ENCODE measurements around the gene CLDN9.

CLDN9 gene, protein sequence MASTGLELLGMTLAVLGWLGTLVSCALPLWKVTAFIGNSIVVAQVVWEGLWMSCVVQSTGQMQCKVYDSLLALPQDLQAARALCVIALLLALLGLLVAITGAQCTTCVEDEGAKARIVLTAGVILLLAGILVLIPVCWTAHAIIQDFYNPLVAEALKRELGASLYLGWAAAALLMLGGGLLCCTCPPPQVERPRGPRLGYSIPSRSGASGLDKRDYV

DNA sequence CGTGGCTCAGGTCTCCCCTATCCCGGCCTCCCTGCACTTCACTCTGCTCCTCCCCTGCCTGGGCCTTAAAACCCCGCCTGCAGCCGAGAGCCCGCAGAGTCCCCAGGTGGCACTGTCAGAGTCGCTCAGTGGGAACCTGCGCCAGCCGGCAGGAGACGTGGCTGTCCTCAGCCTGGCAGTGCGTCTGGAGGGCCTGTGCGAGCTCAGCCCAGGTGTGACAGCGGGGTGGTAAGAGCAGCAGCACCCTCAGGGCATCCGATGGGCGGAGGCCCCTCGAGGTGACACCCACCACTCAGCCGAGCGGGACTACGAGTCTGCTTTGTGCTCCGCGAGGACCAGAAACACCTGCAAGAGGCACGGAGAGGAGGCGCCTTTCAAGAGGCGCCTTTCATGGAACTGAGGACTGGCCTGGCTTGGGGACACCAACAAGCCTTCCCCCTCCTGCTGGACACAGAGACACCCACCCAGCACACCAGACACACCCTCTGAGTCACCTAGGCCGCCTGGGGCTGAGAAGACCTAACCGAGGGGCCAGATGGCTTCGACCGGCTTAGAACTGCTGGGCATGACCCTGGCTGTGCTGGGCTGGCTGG, at the start of gene CLDN9:
Gene CLDN9, plus strand, starts transcription at position 96 of the 593 bp plus-strand sequence. Its CDS starts 440 bp downstream, at position 536.
- Histone ChIP-seq H3K9ac (ENCODE audit: insufficient read length, low read depth) (peak within 1 kb of the TSS; percentile 54), H3K27me3 (ENCODE audit: insufficient read depth, insufficient read length) (peaks cover 20% of the 10 kb centered on the region), H3K36me3 (ENCODE audit: insufficient read depth, insufficient read length, low read length) (peaks cover 35% of the 10 kb centered on the region), H3K9me3 (ENCODE audit: insufficient read depth, low read length) (no peaks in the 10 kb centered on the region), H3K4me3 (ENCODE audit: insufficient read length, low read depth) (no peak within 1 kb of the TSS), H3K4me1 (ENCODE audit: insufficient read depth, insufficient read length) (peaks cover 25% of the 10 kb centered on the region)
- DNase-seq (ENCODE audit: low read depth, low spot score), result no peak
- TF ChIP-seq SUZ12 (IDR thresholded peaks at IDR 0.05; ENCODE audit: extremely low read depth, insufficient read depth, insufficient read length) (no peak), YY1 (IDR thresholded peaks at IDR 0.05; ENCODE audit: insufficient read depth, insufficient read length) (no peak), ZNF274 (IDR thresholded peaks at IDR 0.05; ENCODE audit: low read depth, low read length) (no peak)

DNA sequence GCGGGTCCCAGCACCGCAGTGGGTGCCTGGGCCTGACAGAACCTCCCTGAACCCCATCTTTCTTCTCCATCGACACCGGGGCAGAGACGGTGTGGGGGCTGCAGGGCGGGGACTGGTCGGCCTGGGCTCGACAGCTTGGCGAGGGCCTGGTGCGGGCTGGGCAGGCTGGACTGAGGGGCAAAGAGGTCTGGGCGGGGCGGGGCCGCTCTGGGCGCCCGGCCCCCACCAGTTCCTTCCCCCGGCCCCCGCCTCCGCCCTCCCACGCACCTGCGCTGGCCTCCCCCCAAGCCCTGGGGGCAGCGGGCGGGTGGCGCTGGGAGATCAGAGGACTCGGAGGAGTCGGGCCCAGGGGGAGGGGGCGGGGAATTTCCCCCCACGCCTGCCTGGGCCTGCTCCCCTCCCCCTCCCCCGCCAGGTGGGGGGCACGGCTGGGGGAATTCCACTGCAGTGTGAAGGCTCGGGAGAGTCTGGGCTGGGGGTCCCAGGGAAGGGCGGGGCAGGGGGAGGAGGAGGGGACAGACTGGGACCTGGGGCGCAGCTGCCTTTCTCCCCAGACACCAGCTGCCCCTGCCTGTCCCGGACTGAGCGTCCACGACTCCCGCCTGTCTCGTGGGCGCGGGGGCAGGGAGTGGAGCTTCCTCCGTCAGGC, 49.5 kb upstream of the CLDN9 start:
- H3K9ac ChIP-seq (ENCODE audit: insufficient read length, low read depth), result peak overlapping the region; percentile 94
- H3K4me1 ChIP-seq (ENCODE audit: insufficient read depth, insufficient read length), result peaks cover 21% of the 10 kb centered on the region
- H3K4me3 ChIP-seq (ENCODE audit: insufficient read length, low read depth), result peak overlapping the region; percentile 90
- DNase-seq (ENCODE audit: low read depth, low spot score), result no peak
- no peaks in the 10 kb centered on the region for H3K9me3 ChIP-seq (ENCODE audit: insufficient read depth, low read length)
- H3K27me3 ChIP-seq (ENCODE audit: insufficient read depth, insufficient read length), result no peaks in the 10 kb centered on the region
- peaks cover 18% of the 10 kb centered on the region for H3K36me3 ChIP-seq (ENCODE audit: insufficient read depth, insufficient read length, low read length)
- TF ChIP-seq SUZ12 (IDR thresholded peaks at IDR 0.05; ENCODE audit: extremely low read depth, insufficient read depth, insufficient read length) (no peak), ZNF274 (IDR thresholded peaks at IDR 0.05; ENCODE audit: low read depth, low read length) (no peak), YY1 (IDR thresholded peaks at IDR 0.05; ENCODE audit: insufficient read depth, insufficient read length) (no peak)

DNA sequence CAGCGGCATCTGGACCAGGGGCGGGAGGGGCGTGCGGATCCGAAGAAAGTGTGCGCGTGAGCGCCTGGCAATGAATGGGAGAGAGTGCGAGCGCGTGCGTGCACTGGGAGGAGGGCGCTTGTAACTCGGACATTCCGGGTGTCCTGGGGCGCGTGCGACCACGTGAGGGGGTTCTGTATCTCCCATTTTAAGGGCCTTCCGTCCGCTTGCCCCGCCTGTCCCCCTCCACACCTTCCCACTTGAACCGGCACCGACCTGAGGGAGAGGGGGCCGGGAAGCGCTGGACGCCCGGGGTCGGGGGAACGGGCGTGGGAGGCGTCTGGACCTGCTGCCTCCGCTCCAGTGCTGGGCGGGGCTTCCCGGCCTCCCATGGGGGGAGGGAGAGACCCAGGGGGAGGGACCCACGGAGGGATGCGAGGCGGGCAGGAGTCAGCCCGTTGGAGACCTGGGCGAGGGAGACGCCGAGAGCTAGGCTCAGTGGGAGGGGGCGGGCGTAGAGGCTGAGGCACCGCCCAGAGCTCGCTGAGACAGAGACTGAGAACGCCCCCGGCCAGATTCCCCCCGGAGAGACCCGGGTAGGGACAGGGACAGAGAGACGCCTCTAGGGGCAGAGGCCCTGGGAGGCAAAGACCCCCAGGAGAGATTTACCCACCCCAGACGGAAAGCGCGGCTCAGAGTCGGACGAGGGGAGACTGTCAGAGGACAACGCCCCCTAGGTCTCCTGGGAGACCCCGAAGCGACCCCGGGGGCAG, 48.8 kb upstream of the CLDN9 start, which contains the start of gene KREMEN2:
Gene KREMEN2, plus strand, starts transcription at position 553 of the 752 bp plus-strand sequence. CDS start 246 bp downstream, outside the sequence.
- no peak for DNase-seq (ENCODE audit: low read depth, low spot score)
- Histone ChIP-seq H3K36me3 (ENCODE audit: insufficient read depth, insufficient read length, low read length) (peaks cover 19% of the 10 kb centered on the region), H3K4me3 (ENCODE audit: insufficient read length, low read depth) (peak within 1 kb of the TSS; percentile 90), H3K9me3 (ENCODE audit: insufficient read depth, low read length) (no peaks in the 10 kb centered on the region), H3K4me1 (ENCODE audit: insufficient read depth, insufficient read length) (peaks cover 22% of the 10 kb centered on the region), H3K27me3 (ENCODE audit: insufficient read depth, insufficient read length) (no peaks in the 10 kb centered on the region), H3K9ac (ENCODE audit: insufficient read length, low read depth) (peak within 1 kb of the TSS; percentile 94)
- TF ChIP-seq YY1 (IDR thresholded peaks at IDR 0.05; ENCODE audit: insufficient read depth, insufficient read length) (no peak), SUZ12 (IDR thresholded peaks at IDR 0.05; ENCODE audit: extremely low read depth, insufficient read depth, insufficient read length) (no peak), ZNF274 (IDR thresholded peaks at IDR 0.05; ENCODE audit: low read depth, low read length) (no peak)

DNA sequence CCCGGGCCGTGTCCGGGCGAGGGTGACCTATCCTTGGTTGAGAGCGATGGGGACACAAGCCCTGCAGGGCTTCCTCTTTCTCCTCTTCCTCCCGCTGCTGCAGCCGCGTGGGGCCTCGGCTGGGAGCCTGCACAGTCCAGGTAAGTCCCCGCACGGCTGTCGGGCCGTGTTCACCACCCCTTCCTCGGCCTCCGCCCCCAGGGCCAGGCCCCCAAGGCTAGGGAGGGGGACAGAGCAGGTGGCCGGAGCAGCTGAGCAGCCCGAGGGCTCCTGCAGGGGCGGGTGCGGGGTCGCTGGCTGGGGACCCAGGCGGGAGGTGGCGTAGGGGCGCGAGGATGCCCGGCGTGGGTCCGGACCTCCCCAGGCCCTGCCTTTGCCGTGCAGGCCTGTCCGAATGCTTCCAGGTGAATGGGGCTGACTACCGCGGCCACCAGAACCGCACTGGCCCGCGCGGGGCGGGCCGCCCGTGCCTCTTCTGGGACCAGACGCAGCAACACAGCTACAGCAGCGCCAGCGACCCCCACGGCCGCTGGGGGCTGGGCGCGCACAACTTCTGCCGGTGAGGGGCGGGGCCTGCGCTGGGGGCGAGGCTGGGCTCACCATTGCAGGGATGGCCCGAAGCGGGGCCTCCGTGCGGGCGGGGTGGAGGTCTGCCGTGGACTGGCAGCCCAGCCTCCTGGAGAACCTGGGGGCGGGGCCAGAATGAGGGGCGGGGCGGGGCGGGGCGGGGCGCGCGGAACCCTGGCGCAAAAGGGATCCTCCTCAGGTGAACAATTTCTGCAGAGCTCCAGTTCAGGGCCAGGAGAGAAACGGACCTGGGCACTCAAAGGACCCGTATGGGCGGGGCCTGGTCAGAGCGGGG, 48.0 kb upstream of the CLDN9 start:
- Histone ChIP-seq H3K36me3 (ENCODE audit: insufficient read depth, insufficient read length, low read length) (peaks cover 19% of the 10 kb centered on the region), H3K4me1 (ENCODE audit: insufficient read depth, insufficient read length) (peaks cover 22% of the 10 kb centered on the region), H3K9ac (ENCODE audit: insufficient read length, low read depth) (peak overlapping the region; percentile 94), H3K4me3 (ENCODE audit: insufficient read length, low read depth) (peak overlapping the region; percentile 90), H3K9me3 (ENCODE audit: insufficient read depth, low read length) (no peaks in the 10 kb centered on the region), H3K27me3 (ENCODE audit: insufficient read depth, insufficient read length) (no peaks in the 10 kb centered on the region)
- peak; percentile 87 for DNase-seq (ENCODE audit: low read depth, low spot score)
- TF ChIP-seq YY1 (IDR thresholded peaks at IDR 0.05; ENCODE audit: insufficient read depth, insufficient read length), result no peak
- no peak for TF ChIP-seq SUZ12 (IDR thresholded peaks at IDR 0.05; ENCODE audit: extremely low read depth, insufficient read depth, insufficient read length)
- TF ChIP-seq ZNF274 (IDR thresholded peaks at IDR 0.05; ENCODE audit: low read depth, low read length), result no peak

DNA sequence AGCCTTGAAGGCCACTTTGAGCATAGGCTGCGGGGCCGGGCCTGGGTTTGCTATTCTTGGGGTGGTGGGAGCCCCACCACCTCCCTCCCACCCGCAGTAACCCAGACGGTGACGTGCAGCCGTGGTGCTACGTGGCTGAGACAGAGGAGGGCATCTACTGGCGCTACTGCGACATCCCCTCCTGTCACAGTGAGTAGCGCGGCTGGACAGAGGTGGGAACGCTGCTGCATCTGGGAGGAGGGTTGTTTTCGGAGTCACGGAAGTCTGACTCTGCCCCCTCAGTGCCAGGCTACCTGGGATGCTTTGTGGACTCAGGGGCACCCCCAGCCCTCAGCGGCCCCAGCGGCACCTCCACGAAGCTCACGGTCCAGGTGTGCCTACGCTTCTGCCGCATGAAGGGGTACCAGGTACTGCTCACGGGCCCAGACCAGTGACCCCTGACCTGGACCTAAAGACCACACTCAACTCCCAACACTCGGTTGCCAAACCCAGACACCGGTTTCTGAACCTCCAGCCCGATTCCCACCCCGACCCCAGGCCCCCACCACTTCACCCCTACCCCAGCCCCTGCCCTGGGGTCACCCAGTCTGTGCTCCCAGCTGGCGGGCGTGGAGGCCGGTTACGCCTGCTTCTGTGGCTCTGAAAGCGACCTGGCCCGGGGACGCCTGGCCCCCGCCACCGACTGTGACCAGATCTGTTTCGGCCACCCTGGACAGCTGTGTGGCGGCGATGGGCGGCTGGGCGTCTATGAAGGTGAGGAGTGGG, 46.5 kb upstream of the CLDN9 start:
- Histone ChIP-seq H3K4me1 (ENCODE audit: insufficient read depth, insufficient read length) (peaks cover 28% of the 10 kb centered on the region), H3K9me3 (ENCODE audit: insufficient read depth, low read length) (no peaks in the 10 kb centered on the region), H3K4me3 (ENCODE audit: insufficient read length, low read depth) (no peak overlapping the region), H3K36me3 (ENCODE audit: insufficient read depth, insufficient read length, low read length) (peaks cover 26% of the 10 kb centered on the region), H3K9ac (ENCODE audit: insufficient read length, low read depth) (peak overlapping the region; percentile 11), H3K27me3 (ENCODE audit: insufficient read depth, insufficient read length) (no peaks in the 10 kb centered on the region)
- TF ChIP-seq ZNF274 (IDR thresholded peaks at IDR 0.05; ENCODE audit: low read depth, low read length), result no peak
- TF ChIP-seq SUZ12 (IDR thresholded peaks at IDR 0.05; ENCODE audit: extremely low read depth, insufficient read depth, insufficient read length), result no peak
- TF ChIP-seq YY1 (IDR thresholded peaks at IDR 0.05; ENCODE audit: insufficient read depth, insufficient read length), result no peak
- no peak for DNase-seq (ENCODE audit: low read depth, low spot score)

DNA sequence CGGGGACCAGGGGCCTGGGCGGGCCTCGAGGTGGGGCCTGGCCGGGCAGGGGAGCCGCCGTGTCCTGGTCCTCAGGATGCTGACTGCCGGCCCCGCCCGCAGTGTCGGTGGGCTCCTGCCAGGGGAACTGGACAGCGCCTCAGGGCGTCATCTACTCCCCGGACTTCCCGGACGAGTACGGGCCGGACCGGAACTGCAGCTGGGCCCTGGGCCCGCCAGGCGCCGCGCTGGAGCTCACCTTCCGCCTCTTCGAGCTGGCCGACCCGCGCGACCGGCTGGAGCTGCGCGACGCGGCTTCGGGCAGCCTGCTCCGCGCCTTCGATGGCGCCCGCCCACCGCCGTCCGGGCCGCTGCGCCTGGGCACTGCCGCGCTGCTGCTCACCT, 45.9 kb upstream of the CLDN9 start:
- H3K4me3 ChIP-seq (ENCODE audit: insufficient read length, low read depth), result no peak overlapping the region
- H3K4me1 ChIP-seq (ENCODE audit: insufficient read depth, insufficient read length), result peaks cover 30% of the 10 kb centered on the region
- H3K9ac ChIP-seq (ENCODE audit: insufficient read length, low read depth), result no peak overlapping the region
- H3K36me3 ChIP-seq (ENCODE audit: insufficient read depth, insufficient read length, low read length), result peaks cover 32% of the 10 kb centered on the region
- no peaks in the 10 kb centered on the region for H3K9me3 ChIP-seq (ENCODE audit: insufficient read depth, low read length)
- TF ChIP-seq ZNF274 (IDR thresholded peaks at IDR 0.05; ENCODE audit: low read depth, low read length), result no peak
- TF ChIP-seq SUZ12 (IDR thresholded peaks at IDR 0.05; ENCODE audit: extremely low read depth, insufficient read depth, insufficient read length), result no peak
- no peak for TF ChIP-seq YY1 (IDR thresholded peaks at IDR 0.05; ENCODE audit: insufficient read depth, insufficient read length)
- H3K27me3 ChIP-seq (ENCODE audit: insufficient read depth, insufficient read length), result no peaks in the 10 kb centered on the region
- DNase-seq (ENCODE audit: low read depth, low spot score), result no peak
